RWPE1 (cell line): ENCODE data around the gene FGFR3.

ENCODE experiments used
- CTCF ChIA-PET: fragments of 350-600 bp; sonication (Branson Sonifier 250); formaldehyde crosslinking; extraction: SDS; loops from one replicate; lab custom pipeline; 2021; lab: Yijun Ruan, JAX
- POLR2A ChIA-PET: fragments of 400-600 bp; formaldehyde crosslinking; extraction: SDS; loops from one replicate; lab custom pipeline; 2020; ENCODE audit warnings: antibody characterized with exemption; ENCODE audit not compliant: low non-redundant PET; lab: Yijun Ruan, JAX
- DNase-seq: peaks from one replicate; pipeline ENCODE4 v3.0.0; 2012; ENCODE audit warnings: low spot score
- H3K27ac ChIP-seq: fragments of 450-650 bp; 2 replicates; pipeline ENCODE4 v1.5.1; 2017
- CTCF ChIP-seq: fragments of 450-650 bp; conservative IDR thresholded peaks from 2 replicates; pipeline ENCODE4 v1.5.1; 2017; ENCODE audit warnings: low read depth, mild to moderate bottlenecking

FGFR3 gene

GRCh38 chr4:1794809-1795298 is 1.8 kb downstream of the FGFR3 start:
- no peak for TF ChIP-seq CTCF
- DNase-seq = no peak
- peak overlapping the region; percentile 91 for H3K27ac ChIP-seq
- ChIA-PET CTCF (interaction anchor here (0.6 to 2.2 kb wide), 4 partner anchors 16 to 96 kb away, joined by 3 to 12 read pairs (median 5); no protein-coding TSS in a partner anchor), POLR2A (no interaction called here)

GRCh38 chr4:1795299-1796195 is 2.5 kb downstream of the FGFR3 start:
- H3K27ac ChIP-seq = peak overlapping the region; percentile 91
- no peak for TF ChIP-seq CTCF
- no peak for DNase-seq
- ChIA-PET POLR2A (no interaction called here), CTCF (interaction anchor here (1.8 to 2.2 kb wide), 2 partner anchors 14 to 48 kb away, joined by 8 to 12 read pairs; no protein-coding TSS in a partner anchor)

GRCh38 chr4:1796486-1797204 is 3.6 kb downstream of the FGFR3 start:
- CTCF ChIA-PET = interaction anchor here (0.6 to 1.8 kb wide), 2 partner anchors 13 to 49 kb away, joined by 3 to 8 read pairs; no protein-coding TSS in a partner anchor
- POLR2A ChIA-PET = no interaction called here
- no peak for DNase-seq
- TF ChIP-seq CTCF = no peak
- H3K27ac ChIP-seq = peak overlapping the region; percentile 91

- DNase-seq = no peak
- peak overlapping the region; percentile 91 for H3K27ac ChIP-seq
- ChIA-PET POLR2A (no interaction called here), CTCF (interaction anchor here (0.9 to 1.4 kb wide), 2 partner anchors 12 to 49 kb away, joined by 3 to 4 read pairs; no protein-coding TSS in a partner anchor)
- no peak for TF ChIP-seq CTCF
These were observed 4.3 kb downstream of the FGFR3 start for GRCh38 chr4:1797298-1797860.

GRCh38 chr4:1797861-1798579 is 4.9 kb downstream of the FGFR3 start:
- H3K27ac ChIP-seq = peak overlapping the region; percentile 91
- no peak for DNase-seq
- ChIA-PET POLR2A (no interaction called here), CTCF (interaction anchor here (0.7 to 1.4 kb wide), 3 partner anchors 11 to 50 kb away, joined by 3 to 4 read pairs (median 4); no protein-coding TSS in a partner anchor)
- no peak for TF ChIP-seq CTCF
